Ramos (cell line): ENCODE measurements around the gene GATA2.

Experiments used
- in situ Hi-C: fragments of 300-500 bp; cut with MboI; formaldehyde crosslinking; loops from one replicate; pipeline ENCODE4 v1.14.3; 2022; ENCODE audit warnings: low sequenced_read_pairs; ENCODE audit not compliant: unreplicated experiment

GATA2 gene

DNA sequence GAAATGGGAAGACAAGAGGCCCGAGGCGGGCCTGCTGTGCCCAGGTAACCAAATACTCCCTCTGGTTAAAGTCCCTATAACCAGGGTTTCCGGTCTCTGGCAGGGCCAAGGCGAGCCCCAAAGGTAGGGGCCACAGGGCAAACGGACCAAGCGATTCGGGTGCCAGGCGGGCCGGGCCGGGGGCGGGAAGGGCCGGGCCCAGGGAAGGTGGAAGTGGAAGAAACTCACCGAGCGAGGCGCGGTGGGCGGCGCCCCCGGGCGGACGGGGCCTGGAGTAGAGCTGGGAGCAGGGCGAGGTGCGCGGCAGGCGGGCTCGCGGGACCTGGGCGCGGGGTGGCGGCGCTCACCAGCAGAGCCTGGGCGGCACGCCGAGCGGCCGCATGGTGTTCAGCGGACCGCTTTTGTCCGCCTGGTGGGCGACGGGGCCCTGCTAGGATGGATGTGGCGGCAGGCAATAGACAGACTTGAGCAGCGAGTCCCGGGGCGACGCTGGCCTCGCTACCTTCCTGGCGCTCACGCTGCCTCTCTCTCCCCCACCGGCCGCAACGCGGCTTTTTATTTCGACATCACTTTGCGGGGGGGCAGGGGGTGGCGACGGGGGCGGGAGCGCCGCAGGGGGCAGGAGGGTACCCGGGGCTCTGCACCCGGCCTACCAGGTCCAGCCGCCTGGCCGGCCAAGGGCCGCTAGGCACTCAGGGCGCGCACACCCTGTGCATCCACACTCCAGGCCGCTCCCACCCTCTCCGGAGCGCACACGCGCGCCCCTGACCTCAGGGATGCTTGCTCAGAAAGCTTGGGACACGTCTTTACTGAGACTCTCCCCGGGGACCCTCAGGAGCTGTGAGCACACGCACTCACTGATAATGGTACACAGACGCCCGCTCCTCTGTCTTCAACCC, at the start of gene GATA2:
Gene GATA2 (minus strand): TSS at position 531 of the 899 bp plus-strand sequence. CDS start 6,170 bp downstream, outside the sequence.
- in situ Hi-C loops, result no loop called here

DNA sequence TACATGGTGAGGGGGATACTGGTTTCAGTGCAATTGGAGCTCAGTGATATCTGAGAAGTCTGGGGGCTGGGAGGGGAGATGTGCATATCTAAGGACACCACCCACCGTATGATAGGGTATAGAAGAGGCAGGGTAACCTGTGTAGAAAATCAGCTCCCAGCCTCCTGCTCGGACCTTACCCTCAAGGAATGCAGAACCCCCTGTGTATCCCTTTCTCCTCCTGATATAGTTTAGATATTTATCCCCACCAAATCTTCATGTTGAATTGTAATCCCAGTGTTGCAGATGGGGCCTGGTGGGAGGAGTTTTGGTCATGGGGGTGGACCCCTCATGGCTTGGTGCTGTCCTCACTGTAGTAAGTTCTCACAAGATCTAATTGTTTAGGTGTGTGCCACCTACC, 48.2 kb upstream of the GATA2 start:
- in situ Hi-C loops, result no loop called here

DNA sequence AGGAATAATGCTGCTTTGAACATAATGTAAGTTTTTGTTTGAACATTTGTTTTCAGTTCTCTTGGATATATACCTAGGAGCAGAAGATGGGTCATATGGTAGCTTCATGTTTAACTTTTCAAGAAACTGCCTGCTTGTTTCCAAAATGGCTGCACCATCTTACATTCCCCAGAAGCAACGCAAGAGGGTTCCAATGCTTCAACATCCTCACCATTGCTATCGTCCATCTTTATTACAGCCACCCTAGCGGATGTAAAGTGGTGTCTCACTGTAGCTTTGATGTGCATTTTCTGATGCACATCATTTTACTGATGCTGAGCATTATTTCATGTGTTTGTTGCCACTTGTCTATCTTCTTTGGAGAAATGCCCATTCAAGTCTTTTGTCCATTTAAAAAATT, 46.4 kb upstream of the GATA2 start:
- in situ Hi-C loops, result no loop called here

DNA sequence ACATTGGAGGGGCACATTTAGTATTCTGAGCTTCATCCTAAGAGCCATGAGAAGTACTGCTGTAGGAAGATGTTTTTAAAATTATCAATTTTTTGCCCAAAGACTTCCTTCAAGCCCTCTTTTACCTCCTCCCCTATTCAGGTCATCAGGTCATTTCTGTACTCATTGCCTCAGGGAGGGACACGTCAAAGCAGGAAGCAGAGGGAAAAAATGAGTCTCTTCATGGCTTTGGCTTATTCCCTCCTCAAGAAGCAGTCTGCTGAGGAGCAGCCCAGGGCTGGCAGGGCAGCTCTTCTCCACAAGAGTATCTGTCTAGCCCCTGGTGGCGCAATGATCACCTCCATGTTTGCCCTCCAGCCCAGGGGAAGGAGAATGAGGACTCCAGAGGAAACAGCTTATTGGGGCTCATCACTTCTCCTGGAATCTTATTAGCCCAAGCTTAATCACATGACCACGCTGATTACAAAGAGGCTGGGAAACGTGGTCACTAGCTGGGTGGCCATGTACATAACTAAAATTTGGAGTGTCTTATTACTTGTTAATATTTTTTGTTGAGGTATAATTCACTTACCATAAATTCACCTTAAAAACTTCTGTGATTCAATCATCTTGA, 44.2 kb upstream of the GATA2 start:
- in situ Hi-C loops, result no loop called here

DNA sequence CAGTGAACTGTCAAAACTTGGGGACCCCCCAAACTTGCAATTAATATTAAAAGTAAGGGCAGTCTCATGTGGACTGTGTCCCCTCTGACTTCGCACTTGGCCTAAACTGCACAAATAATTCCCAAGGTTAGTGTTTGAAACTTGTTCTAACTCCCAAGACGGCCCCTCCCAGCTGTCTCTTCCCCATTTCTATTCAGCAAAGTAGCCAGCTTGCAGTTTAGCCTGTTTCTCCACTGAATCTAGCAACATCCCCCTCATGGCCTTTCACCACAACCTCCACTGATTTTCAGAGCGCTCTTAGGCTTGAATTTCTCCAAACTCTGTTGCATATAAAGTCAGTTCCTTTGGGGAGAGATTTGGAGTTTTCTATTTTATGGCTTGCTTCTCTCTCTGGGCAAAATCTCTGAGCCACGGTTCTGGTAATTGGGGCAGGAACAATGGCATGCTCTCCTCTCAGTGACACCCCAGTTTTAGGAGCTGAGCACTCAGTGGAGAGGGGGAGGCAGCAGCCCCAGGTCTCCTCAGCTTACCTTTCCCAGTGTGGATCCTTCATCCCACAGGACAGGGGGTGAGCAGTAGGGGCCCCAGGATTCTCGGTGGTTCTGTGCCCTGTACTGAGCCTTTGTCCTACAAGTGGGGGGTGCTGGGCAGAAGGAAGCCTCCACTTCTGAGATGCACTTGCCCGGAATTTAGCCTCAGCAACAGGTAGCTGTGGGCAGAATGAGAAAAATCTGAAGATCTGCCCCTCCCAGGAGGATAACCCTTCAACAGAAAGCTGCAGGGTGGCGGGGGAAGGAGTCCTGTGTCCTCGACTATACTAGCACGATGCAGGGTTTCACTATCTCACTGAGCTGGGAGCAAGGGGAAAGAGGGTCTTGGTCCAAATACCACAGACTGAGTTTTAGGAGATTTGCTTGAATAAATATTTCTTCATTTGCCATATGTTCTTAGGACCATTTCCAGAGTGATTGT, 39.3 kb upstream of the GATA2 start:
- in situ Hi-C loops, result no loop called here

DNA sequence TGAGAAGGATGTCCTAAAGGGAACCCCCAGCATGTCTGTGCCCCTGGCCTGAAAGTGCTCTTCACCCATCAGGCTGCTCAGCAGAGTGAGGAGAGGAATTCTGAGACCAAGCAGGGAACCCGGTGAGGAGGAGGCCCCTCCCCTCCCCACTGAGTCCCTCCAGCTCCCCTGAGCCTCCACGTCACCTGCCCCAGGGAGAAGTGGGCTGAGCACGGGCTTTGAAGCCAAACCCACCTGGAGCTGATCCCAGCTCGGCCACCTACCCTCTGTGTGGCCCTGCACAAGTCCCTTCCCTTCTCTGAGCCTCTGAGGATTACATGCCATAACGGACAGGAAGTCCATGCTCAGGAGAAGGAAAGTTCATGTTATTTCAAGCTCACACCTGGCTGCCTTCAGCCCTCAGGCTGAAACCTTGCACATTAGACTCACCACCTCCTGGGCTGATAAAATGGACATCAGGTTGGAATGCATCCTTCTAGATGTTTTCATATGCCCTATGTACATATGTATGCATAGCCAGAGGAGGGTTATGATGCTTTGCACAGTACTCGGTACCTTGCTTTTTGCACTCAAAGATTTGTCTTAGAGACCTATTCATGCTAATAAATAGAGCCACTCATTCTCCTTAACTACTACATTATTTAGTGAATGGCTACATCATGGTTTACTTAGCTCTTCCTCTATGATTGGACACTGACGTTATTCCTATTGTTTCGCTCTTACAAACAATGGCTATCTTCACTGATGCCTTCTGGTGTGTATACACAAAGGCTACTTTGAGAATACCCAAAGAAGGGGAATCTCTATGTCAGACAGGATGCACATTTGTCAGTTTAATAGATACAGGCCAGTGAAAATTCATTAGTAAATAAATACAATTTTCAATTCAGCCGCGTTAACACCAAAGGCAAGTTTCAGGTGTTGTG, 31.6 kb upstream of the GATA2 start:
- in situ Hi-C loops, result loop anchor here (25.0 kb wide), 1 partner anchor 437 kb away; no protein-coding TSS in a partner anchor

DNA sequence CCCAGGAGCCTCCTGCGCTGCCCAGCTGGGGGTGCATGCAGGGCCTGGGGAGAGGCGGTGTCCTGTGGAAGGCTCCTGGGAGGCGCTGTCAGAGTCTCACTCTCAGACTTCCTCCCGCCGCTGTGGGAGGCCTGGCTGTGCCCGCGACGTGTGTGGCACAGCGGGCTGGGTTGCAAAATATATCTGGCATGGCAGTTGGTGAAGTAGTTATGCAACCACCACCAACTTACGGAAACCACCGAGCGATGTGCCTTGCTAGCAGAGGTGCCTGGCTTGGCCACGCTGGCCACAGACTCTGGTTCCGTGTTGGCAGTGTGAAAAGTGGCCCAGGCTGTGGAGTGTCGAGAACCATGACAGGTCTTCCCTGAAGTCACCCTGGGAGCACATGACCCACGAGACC, 30.6 kb upstream of the GATA2 start:
- in situ Hi-C loops, result loop anchor here (25.0 kb wide), 1 partner anchor 436 kb away; no protein-coding TSS in a partner anchor

DNA sequence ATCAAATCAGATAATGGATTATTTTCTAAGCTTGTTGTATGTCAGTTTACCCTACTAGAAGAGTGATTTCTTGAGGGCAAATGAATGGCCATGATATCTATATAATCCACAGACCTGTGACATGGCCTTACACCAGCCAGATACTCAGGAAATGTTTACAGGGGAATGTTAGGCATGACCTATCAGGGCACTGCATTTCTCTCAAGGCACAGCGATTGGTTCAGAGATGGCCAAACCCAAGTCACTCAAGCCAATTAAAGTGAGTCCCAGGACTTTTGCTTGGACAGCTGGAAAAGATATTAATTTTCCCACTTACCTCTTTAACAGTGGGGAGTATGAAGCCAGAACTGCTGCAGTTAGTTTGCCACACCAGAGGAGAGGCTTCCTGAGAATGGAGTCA, 28.7 kb upstream of the GATA2 start:
- in situ Hi-C loops, result loop anchor here (25.0 kb wide), 1 partner anchor 434 kb away; no protein-coding TSS in a partner anchor

DNA sequence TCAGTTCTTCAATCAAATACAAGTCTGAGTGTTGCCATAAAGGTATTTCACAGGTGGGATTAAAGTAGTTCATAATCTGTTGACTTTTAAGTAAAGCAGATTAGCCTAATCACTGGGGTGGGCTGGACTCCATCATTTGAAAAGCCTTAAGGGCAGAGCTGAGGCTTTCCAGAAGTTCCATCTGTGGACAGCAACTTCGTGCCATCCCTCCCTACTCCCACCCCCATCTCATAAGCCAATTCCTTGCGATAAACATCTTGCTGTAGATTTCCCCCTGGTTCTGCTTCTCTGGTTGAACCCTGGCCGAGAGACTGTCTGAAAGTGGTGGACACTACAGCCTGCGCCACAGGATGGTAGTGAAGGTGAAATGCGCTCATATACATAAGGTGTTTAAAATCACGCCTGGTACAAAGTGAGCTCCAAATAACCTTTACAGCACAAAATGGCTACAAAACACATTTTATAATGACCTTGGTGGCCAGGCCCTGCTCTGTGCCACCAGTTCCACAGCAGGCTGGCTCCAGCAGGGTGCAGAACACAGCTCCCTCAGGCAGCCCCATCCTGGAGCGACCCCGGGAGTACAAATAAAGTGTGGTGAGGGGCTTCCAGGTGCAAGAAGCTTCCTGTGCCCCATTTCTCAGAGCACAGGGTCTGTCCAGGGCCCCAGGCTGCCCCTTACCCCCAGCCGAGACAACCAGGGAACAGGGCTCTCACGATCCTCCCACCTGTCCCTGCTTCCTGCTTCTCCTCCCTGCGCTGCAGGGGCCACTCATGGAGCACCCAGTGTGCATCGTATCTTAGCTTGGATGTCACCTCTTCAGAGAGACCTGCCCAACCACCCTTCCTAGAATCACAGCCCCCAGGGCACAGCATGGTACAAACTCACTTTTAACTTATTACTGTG, 25.8 kb upstream of the GATA2 start:
- in situ Hi-C loops, result loop anchor here (25.0 kb wide), 1 partner anchor 432 kb away; no protein-coding TSS in a partner anchor

DNA sequence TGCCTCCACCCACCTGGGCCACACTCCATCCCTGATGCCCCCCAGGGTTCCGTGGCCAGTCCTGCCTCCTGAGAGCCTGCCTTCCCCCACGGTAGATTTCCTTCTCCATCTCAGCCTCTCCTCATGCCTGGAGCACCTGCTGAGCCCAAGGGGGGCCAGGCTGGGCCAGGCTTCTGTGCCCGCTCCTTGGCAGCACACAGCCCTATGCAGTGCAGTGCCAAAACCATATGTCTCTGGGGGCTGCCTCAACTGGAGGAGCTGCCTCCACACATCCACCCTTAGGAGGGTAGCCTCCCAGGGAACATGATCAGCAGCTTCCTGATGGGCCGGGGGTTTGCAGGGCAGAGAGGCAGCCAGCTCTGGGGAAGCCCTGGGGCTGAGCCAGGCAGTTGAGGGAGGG, 24.6 kb upstream of the GATA2 start:
- in situ Hi-C loops, result loop anchor here (25.0 kb wide), 1 partner anchor 430 kb away; no protein-coding TSS in a partner anchor

DNA sequence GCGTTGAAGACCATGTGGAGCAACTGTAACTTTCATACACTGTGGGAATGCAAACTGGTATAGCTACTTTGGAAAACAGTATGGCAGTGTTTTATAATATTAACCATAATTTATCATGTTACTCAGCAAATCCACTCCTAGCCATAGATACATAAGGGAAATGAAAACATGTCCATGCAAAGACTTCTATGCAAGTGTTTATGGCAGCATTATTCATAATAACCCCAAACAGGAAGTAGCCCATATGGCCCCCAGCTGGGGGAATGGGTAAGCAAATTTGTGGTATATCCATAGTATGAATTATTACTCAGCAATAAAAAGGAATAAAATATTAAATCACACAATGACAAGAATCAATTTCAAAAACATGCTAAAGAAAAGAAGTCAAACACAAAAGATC, 23.0 kb upstream of the GATA2 start:
- in situ Hi-C loops, result loop anchor here (25.0 kb wide), 1 partner anchor 429 kb away; no protein-coding TSS in a partner anchor

DNA sequence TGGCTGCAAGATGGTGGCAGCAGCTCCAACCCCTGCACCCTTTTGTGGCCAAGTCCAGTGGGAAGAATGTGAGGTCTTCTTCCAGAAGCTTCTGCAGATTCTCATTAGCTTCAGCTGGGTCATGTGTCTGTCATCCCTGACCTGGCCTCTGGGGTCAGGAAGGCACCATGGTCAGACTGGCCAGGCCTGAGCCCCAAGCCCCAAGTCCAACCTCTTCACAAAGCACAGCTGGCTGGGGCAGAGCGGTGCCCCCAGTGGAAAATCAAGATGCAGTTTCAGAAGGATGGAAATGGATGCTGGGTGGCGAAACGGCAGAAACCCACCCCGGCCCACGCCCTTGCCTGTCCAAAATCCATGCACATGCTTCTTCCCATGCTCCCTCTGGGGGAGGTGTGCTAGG, 15.9 kb upstream of the GATA2 start:
- in situ Hi-C loops, result loop anchor here (25.0 kb wide), 1 partner anchor 422 kb away; no protein-coding TSS in a partner anchor

DNA sequence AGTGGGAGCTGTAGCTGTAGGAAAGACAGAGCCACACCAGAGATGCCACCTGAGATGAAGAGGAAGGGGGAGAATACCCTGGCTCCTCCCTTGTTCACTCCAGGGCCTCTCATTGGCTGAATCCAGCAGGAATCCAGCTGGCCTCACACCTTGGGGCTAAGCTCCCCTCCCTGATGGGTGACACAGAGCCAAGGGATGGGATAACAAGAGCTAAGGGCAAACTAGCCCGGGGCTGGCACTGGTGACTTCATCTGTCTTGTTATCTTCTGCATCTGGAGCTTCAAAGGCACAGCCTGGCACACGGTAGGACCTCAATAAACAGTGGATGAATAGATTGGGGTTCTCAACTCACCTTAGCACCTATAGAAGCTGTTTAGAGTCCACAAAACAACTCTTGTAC, 13.8 kb upstream of the GATA2 start:
- in situ Hi-C loops, result loop anchor here (25.0 kb wide), 1 partner anchor 419 kb away; no protein-coding TSS in a partner anchor

DNA sequence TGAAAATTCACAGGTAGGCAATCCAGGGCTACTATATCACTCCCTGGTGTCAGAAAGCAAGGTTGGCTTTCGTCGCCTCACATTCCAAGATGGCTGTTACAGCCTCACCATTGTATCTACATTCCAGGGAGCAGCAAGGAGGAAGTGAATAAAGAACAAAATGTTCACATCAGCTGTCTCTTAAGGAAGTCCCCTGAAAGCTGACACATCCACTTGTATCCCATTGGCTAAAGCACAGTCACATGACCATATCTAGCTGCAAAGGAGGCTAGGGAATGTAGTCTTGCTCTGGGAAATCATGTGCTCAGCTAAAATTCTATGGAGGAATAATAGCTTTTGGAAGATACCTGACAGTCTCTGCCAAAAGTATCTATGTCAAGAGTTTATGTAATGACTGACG, 12.8 kb upstream of the GATA2 start:
- in situ Hi-C loops, result loop anchor here (25.0 kb wide), 1 partner anchor 418 kb away; no protein-coding TSS in a partner anchor

DNA sequence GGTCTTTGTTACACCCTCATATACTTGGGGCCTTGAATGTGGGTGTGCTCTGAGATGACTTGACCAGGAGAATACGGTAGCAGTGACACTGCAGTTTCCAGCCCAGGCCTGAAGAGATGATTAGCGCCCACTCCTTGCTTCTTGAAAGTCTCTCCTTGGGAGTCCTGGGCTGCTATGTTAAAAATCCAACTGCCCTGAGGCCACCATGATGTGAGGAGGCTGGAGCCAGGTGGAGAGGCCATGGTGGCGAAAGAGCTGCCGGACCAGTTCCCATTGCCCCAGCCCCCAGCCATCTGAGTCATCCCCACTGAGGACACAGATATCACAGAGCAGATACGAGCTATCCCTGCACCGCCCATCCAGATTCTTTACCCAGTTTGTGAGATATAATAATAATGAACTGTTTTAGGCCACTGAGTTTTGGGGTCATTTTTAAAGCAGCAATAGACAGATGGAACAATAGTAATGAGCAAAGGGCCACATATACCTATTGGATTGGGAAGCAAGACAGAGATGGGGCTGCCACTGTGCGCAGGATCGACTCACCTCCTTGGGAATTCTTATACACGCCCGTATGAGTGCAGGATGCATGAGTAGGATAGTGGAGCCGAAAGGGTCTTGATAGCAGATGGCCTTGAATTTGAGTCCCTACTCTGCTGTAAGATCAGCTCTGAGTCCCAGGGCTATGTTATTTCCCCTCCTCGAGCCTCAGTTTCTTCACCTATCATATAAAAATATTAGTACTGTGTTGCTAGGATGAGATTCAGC, 12.1 kb upstream of the GATA2 start:
- in situ Hi-C loops, result loop anchor here (25.0 kb wide), 1 partner anchor 418 kb away; no protein-coding TSS in a partner anchor

DNA sequence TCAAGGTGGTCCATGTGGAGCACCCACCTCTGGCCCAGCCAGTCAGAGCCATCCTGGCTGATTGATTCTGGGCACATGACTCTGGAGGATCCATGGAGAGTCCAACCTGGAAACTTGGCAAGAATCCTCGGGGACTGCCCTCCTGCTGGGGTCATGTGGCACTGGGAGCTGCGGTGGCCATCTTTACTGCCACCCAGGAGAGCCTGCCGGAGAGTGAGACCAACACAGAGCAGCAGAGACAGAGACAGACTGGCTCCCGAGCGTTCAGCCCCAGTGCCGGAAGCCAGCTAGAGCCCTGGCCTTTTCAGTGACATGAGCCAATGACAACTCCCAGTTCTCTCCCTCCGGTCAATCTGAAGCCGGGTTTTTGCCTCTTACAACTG, 11.5 kb upstream of the GATA2 start:
- in situ Hi-C loops, result loop anchor here (25.0 kb wide), 1 partner anchor 417 kb away; no protein-coding TSS in a partner anchor
